Mammary epithelial cell (primary cell): Measurements from ENCODE around the gene SPTAN1.

Experiments
- EZH2 ChIP-seq: IDR thresholded peaks from 2 replicates; pipeline ENCODE4 v1.6.1; 2012; ENCODE audit warnings: low read length, inconsistent platforms, borderline replicate concordance
- TF ChIP-seq, protein P1 (sequence below), 2 donors: IDR thresholded peaks in 1 of 2; conservative IDR thresholded peaks in 1 of 2; 2 replicates each; pipeline ENCODE4 v1.5.1; 2011 to 2012; ENCODE audit warnings: inconsistent platforms in 2 of 2, low read length in 2 of 2, mild to moderate bottlenecking in 2 of 2, control low read depth in 1 of 2, low read depth in 1 of 2; ENCODE audit not compliant: insufficient read depth in 1 of 2; ENCODE audit errors: extremely low read depth in 1 of 2

DNA sequence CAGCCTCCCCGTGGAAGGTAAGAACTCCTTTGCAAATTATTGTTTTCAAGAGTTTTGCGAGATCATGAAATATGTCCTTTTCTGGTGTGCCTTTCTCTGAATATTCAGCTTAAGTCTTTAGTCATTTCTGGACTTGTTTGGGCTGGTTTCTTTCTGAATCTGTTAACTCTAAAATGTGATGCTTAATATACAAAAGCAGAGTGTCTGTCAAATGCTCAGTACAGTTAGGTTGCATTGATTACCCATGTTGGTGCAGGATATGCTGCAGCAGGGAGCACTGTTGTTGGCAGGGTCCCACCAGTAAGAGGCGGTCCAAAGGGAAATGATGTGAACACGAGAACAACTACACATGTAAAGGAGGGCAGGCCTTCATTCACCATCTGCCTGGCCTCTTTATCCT, 47.7 kb downstream of the SPTAN1 start:
- TF ChIP-seq, protein P1, sequence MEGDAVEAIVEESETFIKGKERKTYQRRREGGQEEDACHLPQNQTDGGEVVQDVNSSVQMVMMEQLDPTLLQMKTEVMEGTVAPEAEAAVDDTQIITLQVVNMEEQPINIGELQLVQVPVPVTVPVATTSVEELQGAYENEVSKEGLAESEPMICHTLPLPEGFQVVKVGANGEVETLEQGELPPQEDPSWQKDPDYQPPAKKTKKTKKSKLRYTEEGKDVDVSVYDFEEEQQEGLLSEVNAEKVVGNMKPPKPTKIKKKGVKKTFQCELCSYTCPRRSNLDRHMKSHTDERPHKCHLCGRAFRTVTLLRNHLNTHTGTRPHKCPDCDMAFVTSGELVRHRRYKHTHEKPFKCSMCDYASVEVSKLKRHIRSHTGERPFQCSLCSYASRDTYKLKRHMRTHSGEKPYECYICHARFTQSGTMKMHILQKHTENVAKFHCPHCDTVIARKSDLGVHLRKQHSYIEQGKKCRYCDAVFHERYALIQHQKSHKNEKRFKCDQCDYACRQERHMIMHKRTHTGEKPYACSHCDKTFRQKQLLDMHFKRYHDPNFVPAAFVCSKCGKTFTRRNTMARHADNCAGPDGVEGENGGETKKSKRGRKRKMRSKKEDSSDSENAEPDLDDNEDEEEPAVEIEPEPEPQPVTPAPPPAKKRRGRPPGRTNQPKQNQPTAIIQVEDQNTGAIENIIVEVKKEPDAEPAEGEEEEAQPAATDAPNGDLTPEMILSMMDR (conservative IDR thresholded peaks at IDR 0.05 in 1 of 2, IDR thresholded peaks at IDR 0.05 in 1 of 2; ENCODE audit: extremely low read depth in 1 of 2, insufficient read depth in 1 of 2, low read depth in 1 of 2, low read length in 2 of 2): no peak
- no peak for TF ChIP-seq EZH2
